ENCODE data around the gene SLC44A2.
"Not testable (repeated sequence)": the region's sequence is repeated elsewhere in the genome, so short reads cannot be mapped to it uniquely, and the experiment has no call there.

Gene SLC44A2

GRCh38 chr19:10660346-10660745 is 35.0 kb downstream of the SLC44A2 start:
- Histone ChIP-seq H3K9me3 (ENCODE audit: control extremely low read depth in 1 of 5, control insufficient read depth in 4 of 5, insufficient read depth in 2 of 5, low read depth in 1 of 5, low read length in 4 of 5) (no peaks in the 10 kb centered on the region), H3K4me3 (ENCODE audit: control insufficient read depth in 1 of 7, extremely low read depth in 1 of 7, insufficient read depth in 4 of 7, low read depth in 2 of 7, low read length in 6 of 7) (no peak overlapping the region), H3K4me1 (ENCODE audit: control extremely low read depth in 1 of 4, control insufficient read depth in 4 of 4, insufficient read depth in 4 of 4, low read length in 3 of 4) (peaks cover 0 to 20% (median 18%) of the 10 kb centered on the region in 4 experiments), H3K27me3 (replicated peaks in 2 of 5; ENCODE audit: control insufficient read depth in 4 of 5, insufficient read depth in 5 of 5, low read length in 4 of 5) (no peaks in the 10 kb centered on the region), H3K36me3 (ENCODE audit: control insufficient read depth in 4 of 4, insufficient read depth in 4 of 4, low read length in 3 of 4) (peaks cover 0 to 53% (median 19%) of the 10 kb centered on the region in 4 experiments), H3K27ac (ENCODE audit: insufficient read depth in 1 of 2, low read depth in 1 of 2, low read length in 2 of 2, poor library complexity in 1 of 2, severe bottlenecking in 2 of 2) (no peak overlapping the region)
- 97% methylated on average over 5 of the region's 5 CpGs for WGBS (ENCODE audit: insufficient coverage)
- ChIA-PET CTCF (no interaction called here), POLR2A (no interaction called here)
- DNase-seq: no peak

- H3K27ac ChIP-seq (ENCODE audit: insufficient read depth in 1 of 2, low read depth in 1 of 2, low read length in 2 of 2, poor library complexity in 1 of 2, severe bottlenecking in 2 of 2): peak overlapping the region in 1 of 2 experiments; percentile 20
- H3K27me3 ChIP-seq (replicated peaks in 2 of 5; ENCODE audit: control insufficient read depth in 4 of 5, insufficient read depth in 5 of 5, low read length in 4 of 5): no peaks in the 10 kb centered on the region
- H3K4me3 ChIP-seq (ENCODE audit: control insufficient read depth in 1 of 7, extremely low read depth in 1 of 7, insufficient read depth in 4 of 7, low read depth in 2 of 7, low read length in 6 of 7): no peak overlapping the region
- no peak for DNase-seq
- ChIA-PET CTCF (interaction anchor here (1.1 to 1.3 kb wide), 2 partner anchors 13 to 119 kb away, joined by 3 read pairs; no protein-coding TSS in a partner anchor), POLR2A (interaction anchor here (1.2 kb wide), 1 partner anchor 11 kb away, joined by 3 read pairs; no protein-coding TSS in a partner anchor)
- peaks cover 0 to 4% (median 3%) of the 10 kb centered on the region in 4 experiments for H3K4me1 ChIP-seq (ENCODE audit: control extremely low read depth in 1 of 4, control insufficient read depth in 4 of 4, insufficient read depth in 4 of 4, low read length in 3 of 4)
- no peaks in the 10 kb centered on the region for H3K9me3 ChIP-seq (ENCODE audit: control extremely low read depth in 1 of 5, control insufficient read depth in 4 of 5, insufficient read depth in 2 of 5, low read depth in 1 of 5, low read length in 4 of 5)
- WGBS (ENCODE audit: insufficient coverage): no CpG with 5 or more reads among the region's 1 CpG
- peaks cover 0 to 55% (median 21%) of the 10 kb centered on the region in 4 experiments for H3K36me3 ChIP-seq (ENCODE audit: control insufficient read depth in 4 of 4, insufficient read depth in 4 of 4, low read length in 3 of 4)
Measured at GRCh38 chr19:10661946-10662345, 36.6 kb downstream of the SLC44A2 start.

GRCh38 chr19:10662384-10663251 is 37.3 kb downstream of the SLC44A2 start:
- peak overlapping the region in 1 of 2 experiments; percentile 25 for H3K27ac ChIP-seq (ENCODE audit: insufficient read depth in 1 of 2, low read depth in 1 of 2, low read length in 2 of 2, poor library complexity in 1 of 2, severe bottlenecking in 2 of 2)
- POLR2A ChIA-PET: interaction anchor here (1.2 kb wide), 1 partner anchor 11 kb away, joined by 3 read pairs; no protein-coding TSS in a partner anchor
- DNase-seq: no peak

GRCh38 chr19:10663252-10663563 is 37.9 kb downstream of the SLC44A2 start:
- 94% methylated on average over 6 of the region's 16 CpGs for WGBS (ENCODE audit: insufficient coverage)
- Histone ChIP-seq H3K36me3 (ENCODE audit: control insufficient read depth in 4 of 4, insufficient read depth in 4 of 4, low read length in 3 of 4) (peaks cover 0 to 51% (median 25%) of the 10 kb centered on the region in 4 experiments), H3K4me1 (ENCODE audit: control extremely low read depth in 1 of 4, control insufficient read depth in 4 of 4, insufficient read depth in 4 of 4, low read length in 3 of 4) (peaks cover 0 to 11% (median 4%) of the 10 kb centered on the region in 4 experiments)
- POLR2A ChIA-PET: interaction anchor here (1.2 kb wide), 1 partner anchor 10 kb away, joined by 3 read pairs; no protein-coding TSS in a partner anchor
- DNase-seq; CTCF ChIA-PET; H3K27me3 ChIP-seq (replicated peaks in 2 of 5; ENCODE audit: control insufficient read depth in 4 of 5, insufficient read depth in 5 of 5, low read length in 4 of 5); H3K4me3 ChIP-seq (ENCODE audit: control insufficient read depth in 1 of 7, extremely low read depth in 1 of 7, insufficient read depth in 4 of 7, low read depth in 2 of 7, low read length in 6 of 7); H3K27ac ChIP-seq (ENCODE audit: insufficient read depth in 1 of 2, low read depth in 1 of 2, low read length in 2 of 2, poor library complexity in 1 of 2, severe bottlenecking in 2 of 2); H3K9me3 ChIP-seq (ENCODE audit: control extremely low read depth in 1 of 5, control insufficient read depth in 4 of 5, insufficient read depth in 2 of 5, low read depth in 1 of 5, low read length in 4 of 5): not testable (repeated sequence)

More at GRCh38 chr19:10662384-10663251, 37.3 kb downstream of the SLC44A2 start:
- Histone ChIP-seq H3K4me3 (ENCODE audit: control insufficient read depth in 1 of 7, extremely low read depth in 1 of 7, insufficient read depth in 4 of 7, low read depth in 2 of 7, low read length in 6 of 7) (no peak overlapping the region), H3K4me1 (ENCODE audit: control extremely low read depth in 1 of 4, control insufficient read depth in 4 of 4, insufficient read depth in 4 of 4, low read length in 3 of 4) (peaks cover 0 to 5% (median 1%) of the 10 kb centered on the region in 4 experiments), H3K27me3 (replicated peaks in 2 of 5; ENCODE audit: control insufficient read depth in 4 of 5, insufficient read depth in 5 of 5, low read length in 4 of 5) (no peaks in the 10 kb centered on the region), H3K9me3 (ENCODE audit: control extremely low read depth in 1 of 5, control insufficient read depth in 4 of 5, insufficient read depth in 2 of 5, low read depth in 1 of 5, low read length in 4 of 5) (no peaks in the 10 kb centered on the region), H3K36me3 (ENCODE audit: control insufficient read depth in 4 of 4, insufficient read depth in 4 of 4, low read length in 3 of 4) (peaks cover 0 to 51% (median 21%) of the 10 kb centered on the region in 4 experiments)
- 91% methylated on average over 13 of the region's 14 CpGs for WGBS (ENCODE audit: insufficient coverage)
- CTCF ChIA-PET: interaction anchor here (1.1 to 1.3 kb wide), 2 partner anchors 12 to 120 kb away, joined by 3 read pairs; no protein-coding TSS in a partner anchor

GRCh38 chr19:10667867-10668266 is 42.5 kb downstream of the SLC44A2 start:
- Histone ChIP-seq H3K9me3 (ENCODE audit: control extremely low read depth in 1 of 5, control insufficient read depth in 4 of 5, insufficient read depth in 2 of 5, low read depth in 1 of 5, low read length in 4 of 5) (no peaks in the 10 kb centered on the region), H3K27ac (ENCODE audit: insufficient read depth in 1 of 2, low read depth in 1 of 2, low read length in 2 of 2, poor library complexity in 1 of 2, severe bottlenecking in 2 of 2) (no peak overlapping the region), H3K36me3 (ENCODE audit: control insufficient read depth in 4 of 4, insufficient read depth in 4 of 4, low read length in 3 of 4) (peaks cover 4 to 56% (median 29%) of the 10 kb centered on the region in 4 experiments), H3K4me3 (ENCODE audit: control insufficient read depth in 1 of 7, extremely low read depth in 1 of 7, insufficient read depth in 4 of 7, low read depth in 2 of 7, low read length in 6 of 7) (peak overlapping the region in 1 of 7 experiments; percentile 35), H3K27me3 (replicated peaks in 2 of 5; ENCODE audit: control insufficient read depth in 4 of 5, insufficient read depth in 5 of 5, low read length in 4 of 5) (no peaks in the 10 kb centered on the region), H3K4me1 (ENCODE audit: control extremely low read depth in 1 of 4, control insufficient read depth in 4 of 4, insufficient read depth in 4 of 4, low read length in 3 of 4) (peaks cover 0 to 7% (median 3%) of the 10 kb centered on the region in 4 experiments)
- DNase-seq: no peak
- WGBS (ENCODE audit: insufficient coverage): 51% methylated on average over 6 of the region's 6 CpGs
- POLR2A ChIA-PET: interaction anchor here (1.0 kb wide), 1 partner anchor 19 kb away, joined by 3 read pairs; no protein-coding TSS in a partner anchor
- CTCF ChIA-PET: interaction anchor here (0.9 kb wide), 1 partner anchor 33 kb away, joined by 3 read pairs; the partner anchor contains the start of gene QTRT1

- WGBS (ENCODE audit: insufficient coverage): 90% methylated on average over 5 of the region's 6 CpGs
- ChIA-PET POLR2A (no interaction called here), CTCF (interaction anchor here (1.2 to 2.7 kb wide), 3 partner anchors 20 to 88 kb away, joined by 3 to 7 read pairs (median 3); no protein-coding TSS in a partner anchor)
- Histone ChIP-seq H3K27ac (ENCODE audit: insufficient read depth in 1 of 2, low read depth in 1 of 2, low read length in 2 of 2, poor library complexity in 1 of 2, severe bottlenecking in 2 of 2) (no peak overlapping the region), H3K9me3 (ENCODE audit: control extremely low read depth in 1 of 5, control insufficient read depth in 4 of 5, insufficient read depth in 2 of 5, low read depth in 1 of 5, low read length in 4 of 5) (no peaks in the 10 kb centered on the region), H3K4me3 (ENCODE audit: control insufficient read depth in 1 of 7, extremely low read depth in 1 of 7, insufficient read depth in 4 of 7, low read depth in 2 of 7, low read length in 6 of 7) (no peak overlapping the region), H3K36me3 (ENCODE audit: control insufficient read depth in 4 of 4, insufficient read depth in 4 of 4, low read length in 3 of 4) (peaks cover 15 to 62% (median 37%) of the 10 kb centered on the region in 4 experiments), H3K27me3 (replicated peaks in 2 of 5; ENCODE audit: control insufficient read depth in 4 of 5, insufficient read depth in 5 of 5, low read length in 4 of 5) (no peaks in the 10 kb centered on the region), H3K4me1 (ENCODE audit: control extremely low read depth in 1 of 4, control insufficient read depth in 4 of 4, insufficient read depth in 4 of 4, low read length in 3 of 4) (peaks cover 0 to 7% (median 3%) of the 10 kb centered on the region in 4 experiments)
- DNase-seq: no peak
Measured at GRCh38 chr19:10669246-10669645, 43.9 kb downstream of the SLC44A2 start.

All from common myeloid progenitor, CD34-positive (primary cell).